GM08714 (cell line): ENCODE results near the gene GTF2I.

ENCODE experiments used
- H3K4me3 ChIP-seq: fragments of 200-500 bp; sonication (Bioruptor generic); 2 replicates; pipeline ENCODE4 v1.5.1; 2014; ENCODE audit warnings: mild to moderate bottlenecking, low read length, inconsistent platforms
- ZNF274 ChIP-seq: IDR thresholded peaks from 2 replicates; pipeline ENCODE4 v1.6.1; 2012; ENCODE audit warnings: mild to moderate bottlenecking, low read depth, low read length

Gene GTF2I

GRCh38 chr7:74657692-74658177 is at the start of gene GTF2I:
Gene GTF2I, plus strand, starts transcription at chr7:74657718. Its CDS starts 31,411 bp downstream, at chr7:74689129.
- H3K4me3 ChIP-seq, result peak within 1 kb of the TSS; percentile 96
- no peak for TF ChIP-seq ZNF274

DNA sequence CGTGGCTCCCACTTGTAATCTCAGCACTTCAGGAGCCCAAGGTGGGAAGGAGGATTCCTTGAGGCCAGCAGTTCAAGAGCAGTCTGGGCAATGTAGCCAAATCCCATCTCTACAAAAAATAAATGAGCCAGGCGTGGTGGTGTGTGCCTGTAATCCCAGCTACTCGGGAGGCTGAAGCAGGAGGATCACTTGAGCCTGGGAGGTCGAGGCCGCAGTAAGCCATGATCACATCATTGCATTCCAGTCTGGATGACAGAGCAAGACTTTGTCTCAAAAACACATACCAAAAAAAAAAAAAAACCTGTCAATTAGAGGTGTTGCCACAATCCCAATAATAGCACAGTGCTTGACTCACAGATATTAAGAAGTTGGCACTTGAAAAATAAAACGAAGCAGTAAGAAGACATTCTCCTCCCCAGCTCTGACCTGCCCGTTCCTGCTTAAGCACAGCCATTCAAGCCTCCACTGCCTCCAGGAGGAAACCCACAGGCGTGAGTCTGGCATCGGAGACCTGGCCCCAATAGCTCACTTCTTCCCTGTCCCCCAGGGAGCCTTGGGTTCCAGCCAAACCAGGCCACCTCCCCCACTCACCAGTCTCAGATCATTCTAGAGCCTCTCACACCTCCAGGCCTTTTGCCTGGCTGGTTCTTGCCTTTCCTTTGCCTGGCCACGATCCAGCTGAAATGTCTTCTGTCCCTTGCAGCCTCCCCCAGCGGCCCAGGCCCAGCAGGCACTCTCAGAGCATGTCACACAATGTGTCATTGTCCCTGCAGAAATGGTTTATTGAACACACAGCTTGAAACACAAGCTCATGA is 45.3 kb upstream of the GTF2I start:
- no peak for TF ChIP-seq ZNF274
- no peak overlapping the region for H3K4me3 ChIP-seq

DNA sequence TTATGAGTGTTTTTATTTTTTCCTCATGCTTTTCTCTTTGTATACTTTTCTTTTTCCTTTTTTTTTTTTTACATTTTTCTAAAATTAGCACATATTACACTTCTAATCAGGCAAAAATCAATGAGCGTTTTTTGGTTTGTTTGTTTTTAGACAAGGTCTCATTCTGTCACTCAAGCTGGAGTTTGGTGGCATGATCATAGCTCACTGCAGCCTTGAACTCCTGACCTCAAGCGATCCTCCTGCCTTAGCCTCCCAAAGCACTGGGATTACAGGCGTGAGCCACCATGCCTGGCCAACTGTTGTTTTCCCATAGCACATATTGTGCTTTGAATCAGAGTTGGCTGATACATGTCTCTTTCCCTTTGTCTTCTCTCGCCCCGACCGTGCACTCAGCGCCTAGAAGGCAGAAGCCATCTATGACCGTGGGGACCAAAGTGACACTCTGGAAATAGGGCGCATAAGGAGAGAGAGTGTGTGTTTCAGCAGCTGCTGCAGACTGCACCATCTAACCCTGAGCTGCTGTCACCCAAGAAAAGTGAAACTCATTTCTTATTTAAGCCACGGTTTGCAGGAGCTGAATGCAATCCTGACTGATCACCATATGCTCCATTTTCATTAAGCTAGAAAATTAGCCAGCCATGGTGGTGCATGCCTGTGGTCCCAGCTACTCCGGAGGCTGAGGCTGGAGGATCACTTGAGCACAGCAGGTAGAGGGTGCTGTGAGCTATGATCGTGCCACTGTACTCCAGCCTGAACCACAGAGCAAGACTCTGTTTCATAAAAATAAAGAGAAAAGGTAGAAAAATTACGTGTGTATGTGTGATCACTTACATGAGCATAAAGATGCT is 41.4 kb upstream of the GTF2I start:
- H3K4me3 ChIP-seq, result no peak overlapping the region
- no peak for TF ChIP-seq ZNF274

- no peak for TF ChIP-seq ZNF274
- H3K4me3 ChIP-seq, result no peak overlapping the region
These were observed 40.3 kb upstream of the GTF2I start for GRCh38 chr7:74617180-74617744.

DNA sequence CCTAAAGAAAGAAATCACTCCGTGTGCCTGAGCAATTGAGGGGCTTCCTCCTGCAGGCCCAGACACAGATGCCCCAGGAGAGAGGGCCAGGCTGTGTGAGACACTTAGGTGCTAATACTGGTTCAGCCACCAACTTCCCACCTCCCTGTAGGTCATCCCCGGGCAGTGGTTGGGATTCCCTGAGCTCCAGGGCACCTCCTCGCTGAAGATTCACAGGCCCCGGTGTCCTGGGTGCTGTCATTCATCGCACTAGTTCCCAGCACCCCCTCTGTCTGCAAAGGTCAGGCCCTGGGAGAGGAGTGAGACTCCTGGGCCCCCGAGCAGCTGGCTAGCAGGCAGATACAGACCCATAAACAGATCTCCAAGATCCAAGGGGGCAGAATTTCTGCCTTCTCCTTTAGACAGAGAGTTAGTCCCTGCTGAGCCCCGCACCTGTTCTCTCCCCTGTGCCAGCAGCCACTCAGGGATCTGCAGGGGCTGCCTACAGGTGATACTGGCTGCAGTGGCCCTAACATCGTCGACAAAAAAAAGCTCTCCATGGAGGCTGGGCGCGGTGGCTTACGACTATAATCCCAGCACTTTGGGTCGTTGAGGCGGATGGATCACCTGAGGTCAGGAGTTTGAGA is 38.2 kb upstream of the GTF2I start:
- H3K4me3 ChIP-seq, result no peak overlapping the region
- no peak for TF ChIP-seq ZNF274

DNA sequence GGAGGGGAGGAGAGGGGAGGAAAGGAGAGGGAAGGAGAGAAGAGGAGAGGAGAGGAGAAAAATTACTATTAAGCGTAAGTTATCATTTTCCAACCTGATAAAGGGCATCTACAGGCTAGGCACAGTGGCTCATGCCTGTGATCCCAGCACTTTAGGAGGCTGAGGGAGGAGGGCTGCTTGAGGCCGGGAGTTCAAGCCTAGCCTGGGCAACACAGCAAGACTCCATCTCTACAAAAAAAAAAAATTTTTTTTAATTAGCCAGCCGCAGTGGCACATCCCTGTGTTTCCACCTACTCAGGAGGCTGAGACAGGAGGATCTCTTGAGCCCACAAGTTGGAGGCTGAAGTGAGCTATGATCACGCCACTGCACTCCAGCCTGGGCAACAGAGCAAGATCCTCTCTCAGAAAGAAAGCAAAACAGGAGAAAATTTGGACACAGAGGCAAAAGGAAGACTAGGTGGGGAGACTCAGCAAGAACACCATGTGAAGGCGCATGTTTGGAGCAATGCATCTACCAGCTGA is 35.2 kb upstream of the GTF2I start:
- H3K4me3 ChIP-seq, result no peak overlapping the region
- TF ChIP-seq ZNF274, result no peak

GRCh38 chr7:74623135-74623534 is 34.4 kb upstream of the GTF2I start:
- TF ChIP-seq ZNF274, result no peak
- H3K4me3 ChIP-seq, result no peak overlapping the region

GRCh38 chr7:74625446-74625845 is 32.1 kb upstream of the GTF2I start:
- TF ChIP-seq ZNF274, result no peak
- H3K4me3 ChIP-seq, result no peak overlapping the region

- H3K4me3 ChIP-seq, result no peak overlapping the region
- TF ChIP-seq ZNF274, result no peak
These were observed 29.7 kb upstream of the GTF2I start for GRCh38 chr7:74627661-74628411.

GRCh38 chr7:74632505-74632904 is 25.0 kb upstream of the GTF2I start:
- TF ChIP-seq ZNF274, result no peak
- no peak overlapping the region for H3K4me3 ChIP-seq

- H3K4me3 ChIP-seq, result no peak overlapping the region
These were observed 24.0 kb upstream of the GTF2I start for GRCh38 chr7:74633451-74633921.

GRCh38 chr7:74637745-74638144 is 19.8 kb upstream of the GTF2I start:
- TF ChIP-seq ZNF274, result no peak
- H3K4me3 ChIP-seq, result no peak overlapping the region

More at GRCh38 chr7:74633451-74633921, 24.0 kb upstream of the GTF2I start:
- no peak for TF ChIP-seq ZNF274

DNA sequence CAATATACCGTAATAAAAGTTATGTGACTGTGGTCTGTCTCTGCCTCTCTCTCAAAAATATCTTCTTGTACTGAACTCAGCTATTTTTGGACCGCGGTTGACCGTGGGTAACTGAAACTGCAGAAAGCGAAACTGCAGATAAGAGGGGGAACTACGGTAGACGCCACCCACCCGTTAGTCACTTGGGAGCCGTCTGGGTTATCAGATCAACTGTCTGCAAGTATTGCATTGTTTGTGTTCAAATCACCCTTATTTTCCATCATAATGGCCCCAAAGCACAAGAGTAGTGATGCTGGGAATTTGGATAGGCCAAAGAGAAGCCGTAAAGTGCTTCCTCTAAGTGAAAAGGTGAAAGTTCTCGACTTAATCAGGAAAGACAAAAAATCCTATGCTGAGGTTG is 7.5 kb upstream of the GTF2I start:
- H3K4me3 ChIP-seq, result peak overlapping the region; percentile 57; the same call in 1 of the 2 replicates

- peak overlapping the region; percentile 57 for H3K4me3 ChIP-seq
These were observed 6.9 kb upstream of the GTF2I start for GRCh38 chr7:74650493-74651132.

GRCh38 chr7:74651133-74651504 is 6.4 kb upstream of the GTF2I start:
- H3K4me3 ChIP-seq, result peak overlapping the region; percentile 57
